CD4-positive, alpha-beta T cell treated with Interleukin-21 for 1 hour (primary cell): ENCODE data around the gene PGAM1.
"Not testable (repeated sequence)": the region's sequence is repeated elsewhere in the genome, so short reads cannot be mapped to it uniquely, and the experiment has no call there.

Source experiments
- DNase-seq: peaks from one replicate; pipeline ENCODE4 v3.0.0-alpha.2; 2020

The PGAM1 gene

DNA sequence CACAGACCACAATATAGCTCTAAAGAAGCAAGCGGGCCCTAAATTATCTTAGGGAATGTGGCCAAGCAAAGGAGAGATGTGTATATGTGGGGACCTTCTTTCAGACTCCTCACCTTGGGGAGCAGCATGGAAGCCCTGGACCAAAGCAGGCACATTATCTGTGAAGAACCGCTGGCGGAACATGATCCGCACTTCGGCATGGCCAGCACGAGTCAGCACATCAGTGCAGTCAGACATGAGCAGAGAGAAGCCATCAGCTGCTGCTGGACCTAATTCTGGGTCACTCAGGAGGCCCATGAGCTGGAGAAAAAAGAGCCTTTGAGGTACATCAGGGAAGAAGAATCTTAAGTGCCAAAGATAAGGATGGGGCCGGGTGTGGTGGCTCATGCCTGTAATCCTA lies 33.9 kb downstream of the PGAM1 start:
- no peak for DNase-seq

DNA sequence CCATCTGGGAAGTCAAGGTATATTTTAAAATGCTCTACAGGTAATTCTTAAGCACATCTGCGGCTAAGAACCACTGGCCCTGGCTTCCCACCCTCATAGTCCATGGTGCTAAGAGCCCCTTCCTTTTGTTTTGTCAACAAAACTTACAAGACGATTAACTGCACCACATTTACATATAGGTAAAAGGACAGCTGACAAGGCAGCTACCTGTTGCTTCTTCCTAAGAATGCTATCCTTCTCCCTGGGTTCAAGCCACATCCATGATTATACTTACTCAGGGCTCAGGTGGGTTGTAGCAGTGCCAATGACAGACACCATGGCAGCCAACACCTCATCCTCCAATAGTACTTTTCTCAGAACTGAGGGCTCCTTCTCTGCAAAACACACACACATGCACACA lies 36.3 kb downstream of the PGAM1 start:
- DNase-seq: no peak

DNA sequence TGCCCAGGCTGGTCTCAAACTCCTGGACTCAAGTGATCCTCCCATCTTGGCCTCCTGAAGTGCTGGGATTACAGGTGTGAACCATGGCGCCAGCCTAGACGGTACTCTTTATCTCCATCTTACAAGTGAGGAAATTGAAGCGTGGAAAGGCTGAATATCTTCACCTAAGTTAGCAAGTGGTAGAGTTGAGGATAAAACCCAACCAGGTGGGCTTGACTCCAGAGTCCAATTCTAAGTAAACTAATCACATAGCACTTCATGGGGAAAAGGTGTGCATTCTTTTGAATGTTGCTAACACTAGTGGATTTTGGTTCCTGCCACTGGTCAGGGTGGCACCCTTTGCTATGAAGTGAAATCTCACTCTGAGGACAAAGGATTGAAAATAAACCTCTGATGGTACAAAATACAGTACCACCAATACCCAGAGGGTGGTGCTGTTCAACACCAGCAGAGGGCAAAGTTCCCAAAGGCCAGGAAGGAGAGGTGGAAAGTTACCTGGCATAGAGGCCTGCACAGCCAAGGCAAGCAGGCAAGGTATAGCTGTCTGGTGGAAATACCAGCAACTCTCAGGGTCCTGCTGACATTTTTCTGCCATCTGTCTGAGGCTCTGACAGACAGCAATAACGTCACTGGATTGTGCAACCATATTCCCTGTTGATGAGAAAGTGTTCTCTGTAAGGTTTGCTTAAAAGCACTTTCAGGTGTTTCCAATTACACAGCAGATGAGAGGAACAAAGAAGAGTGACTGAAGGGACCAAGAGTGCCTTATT lies 37.6 kb downstream of the PGAM1 start:
- peak; percentile 54 for DNase-seq

DNA sequence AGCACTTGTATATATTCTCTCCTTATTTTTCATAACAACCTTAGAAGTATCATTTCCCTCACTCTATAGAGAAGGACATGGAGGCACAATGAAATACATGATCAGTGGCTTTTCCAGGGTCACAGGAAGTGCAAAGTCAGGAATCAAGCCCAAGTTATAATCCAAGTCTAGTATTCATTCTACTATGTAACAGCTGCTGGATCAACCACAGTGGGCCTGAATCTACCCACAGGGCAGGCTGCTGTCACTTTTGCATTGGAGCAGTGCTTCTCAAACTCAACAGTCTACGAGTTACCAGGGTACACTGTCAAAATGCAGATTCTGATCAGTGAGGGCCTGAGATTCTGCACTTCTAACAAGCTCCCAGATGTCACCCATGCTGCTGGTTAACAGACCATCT lies 38.2 kb downstream of the PGAM1 start:
- no peak for DNase-seq

DNA sequence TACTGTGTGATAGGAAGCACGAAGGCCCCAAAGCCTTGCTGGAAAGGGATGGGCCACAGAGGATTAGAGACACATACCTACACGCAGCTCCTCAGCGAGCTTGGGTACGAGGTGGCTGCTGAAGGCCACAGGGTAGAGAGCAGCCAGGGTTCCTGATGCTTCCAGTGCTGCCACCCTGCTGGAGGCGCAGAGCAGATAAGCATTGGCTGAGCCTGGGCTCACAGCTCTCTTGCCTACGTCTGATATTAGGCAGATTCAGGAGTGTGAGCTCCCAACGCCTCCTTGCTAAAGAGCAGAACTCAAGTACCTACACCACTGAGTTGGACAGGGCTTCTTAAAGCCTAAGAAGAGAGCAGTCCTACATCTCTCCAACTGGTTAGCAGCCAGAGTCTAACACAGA lies 40.0 kb downstream of the PGAM1 start:
- no peak for DNase-seq

DNA sequence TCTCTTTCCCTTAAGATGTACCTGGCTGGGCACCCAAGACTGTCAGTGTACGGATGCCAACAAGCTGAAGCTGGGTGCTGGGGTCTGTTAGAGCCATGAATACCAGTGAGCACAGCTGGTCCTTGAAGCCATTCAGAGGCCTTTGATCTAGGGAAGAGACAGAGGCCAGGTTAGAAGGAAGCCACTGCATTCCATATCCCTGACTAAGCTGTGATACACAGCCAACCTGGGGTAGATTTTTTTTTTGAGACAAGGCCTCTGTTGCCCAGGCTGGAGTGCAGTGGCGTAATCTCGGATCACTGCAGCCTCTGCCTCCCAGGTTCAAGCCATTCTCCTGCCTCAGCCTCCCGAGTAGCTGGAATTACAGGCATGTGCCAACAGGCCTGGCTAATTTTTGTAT lies 40.8 kb downstream of the PGAM1 start:
- no peak for DNase-seq

DNA sequence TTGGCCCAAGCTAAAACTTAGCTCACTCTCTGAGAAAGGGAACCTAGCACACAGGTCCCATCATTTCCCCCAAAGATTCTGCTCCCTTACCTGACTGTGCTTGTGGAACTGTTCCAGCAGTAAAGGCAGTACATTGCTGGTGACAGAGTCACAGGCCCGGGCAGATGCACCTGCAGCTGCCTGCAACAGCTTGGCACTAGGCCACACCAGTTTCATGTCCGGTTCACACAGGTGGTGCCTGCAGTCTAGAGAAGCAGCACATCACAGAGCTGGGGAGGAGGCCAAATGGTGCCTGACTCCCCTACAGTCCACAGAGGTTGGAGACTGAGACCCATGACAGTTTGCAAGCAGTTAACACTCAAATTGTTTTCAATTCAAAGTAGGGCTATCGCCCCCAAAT lies 42.2 kb downstream of the PGAM1 start:
- no peak for DNase-seq

DNA sequence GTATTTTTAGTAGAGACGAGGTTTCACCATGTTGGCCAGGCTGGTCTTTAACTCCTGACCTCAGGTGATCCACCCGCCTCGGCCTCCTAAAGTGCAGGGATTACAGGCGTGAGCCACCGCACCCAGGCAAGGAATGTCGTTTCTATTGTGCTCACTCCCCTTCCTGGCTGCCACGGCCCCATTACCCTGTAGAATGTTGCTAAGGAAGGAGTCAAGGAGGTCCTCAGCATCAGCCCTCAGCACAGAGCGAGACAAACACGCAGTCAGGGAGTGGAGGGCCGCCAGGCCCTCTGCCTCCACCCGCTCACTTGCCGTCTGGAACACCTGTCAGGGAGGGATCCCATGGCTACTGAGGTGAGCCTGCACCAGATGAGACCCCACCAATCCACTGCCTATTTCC lies 42.8 kb downstream of the PGAM1 start:
- DNase-seq: not testable (repeated sequence)

DNA sequence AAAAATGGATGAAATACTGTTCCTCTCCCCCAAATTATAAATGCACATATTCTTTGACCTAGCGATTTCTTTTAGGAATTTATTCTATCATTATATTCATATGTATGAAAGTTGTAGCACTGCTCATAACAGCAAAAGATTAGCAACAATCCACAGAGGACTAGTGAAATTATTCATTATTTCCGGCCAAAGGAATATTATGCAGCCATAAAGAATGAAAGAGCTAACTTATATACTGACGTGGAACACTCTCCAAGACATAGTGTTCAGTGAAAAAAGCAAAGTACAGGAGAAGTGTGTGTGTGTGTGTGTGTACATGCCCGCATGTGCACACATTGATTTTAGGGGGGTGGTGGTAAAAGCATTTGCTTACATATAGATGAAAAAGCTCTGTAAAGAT lies 48.9 kb downstream of the PGAM1 start:
- no peak for DNase-seq

DNA sequence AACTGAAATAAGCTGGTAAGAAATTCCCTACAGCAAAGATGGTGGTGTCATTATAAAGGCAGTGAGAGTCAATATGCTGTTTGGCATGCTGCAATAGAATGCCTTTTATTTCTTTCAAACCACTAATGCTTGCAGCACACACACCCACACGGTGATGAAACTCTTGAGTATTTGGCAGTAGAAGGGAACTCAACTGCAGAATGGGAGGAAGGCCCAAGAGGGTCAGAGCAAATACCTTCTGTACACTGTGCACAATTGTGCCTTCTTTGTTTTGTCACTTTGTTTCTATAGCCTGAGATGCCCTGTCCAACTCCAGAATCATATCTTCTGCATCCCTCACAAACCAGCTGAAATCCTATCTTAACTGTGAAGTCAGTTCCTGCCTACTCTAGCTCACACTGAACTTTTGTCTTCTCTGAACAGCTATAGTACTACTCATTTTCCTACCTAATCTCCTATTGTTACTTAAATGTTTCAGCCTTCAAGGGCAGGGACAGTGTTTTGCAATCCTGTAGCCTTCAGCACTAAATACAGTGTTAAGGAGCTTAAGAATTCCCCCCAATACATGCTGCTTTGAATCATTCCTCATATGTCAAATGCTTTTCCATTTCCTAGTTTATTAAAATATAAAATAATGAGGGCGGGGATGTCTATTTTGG lies 50.1 kb downstream of the PGAM1 start:
- DNase-seq: no peak

DNA sequence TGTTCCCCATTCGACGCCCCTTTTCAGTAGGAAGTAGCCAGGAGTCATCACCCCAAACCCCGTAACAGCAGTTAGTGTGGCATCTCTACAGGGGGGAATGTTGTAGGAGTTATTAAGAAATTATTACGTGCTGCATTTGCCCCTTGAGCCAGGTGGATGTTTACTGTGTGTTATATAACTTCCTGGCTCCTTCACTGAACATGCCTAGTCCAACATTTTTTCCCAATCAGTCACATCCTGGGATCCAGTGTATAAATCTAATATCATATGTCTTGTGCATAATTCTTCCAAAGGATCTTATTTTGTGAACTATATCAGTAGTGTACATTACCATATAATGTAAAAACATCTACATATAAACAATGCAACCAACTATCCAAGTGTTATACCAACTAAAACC lies 53.4 kb downstream of the PGAM1 start:
- not testable (repeated sequence) for DNase-seq

DNA sequence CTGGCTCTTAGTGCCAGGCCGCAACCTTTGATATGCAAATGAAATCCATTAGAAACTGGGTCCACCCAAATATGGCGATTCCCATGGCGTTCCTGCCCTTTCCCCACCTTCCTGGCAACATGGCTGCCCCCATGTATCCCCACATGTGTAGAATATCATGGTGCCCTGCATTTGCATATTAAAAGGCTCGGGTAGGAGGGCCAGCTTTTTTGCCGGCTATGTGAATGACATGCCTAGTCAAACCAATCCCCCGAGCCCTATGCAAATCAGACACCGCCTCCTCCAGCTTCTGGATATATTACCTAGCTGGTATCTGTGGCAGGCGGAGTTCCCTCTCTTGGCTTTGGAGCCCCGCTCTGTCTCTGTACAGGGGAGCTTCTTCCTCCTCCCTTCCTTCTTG lies 53.9 kb downstream of the PGAM1 start:
- no peak for DNase-seq

DNA sequence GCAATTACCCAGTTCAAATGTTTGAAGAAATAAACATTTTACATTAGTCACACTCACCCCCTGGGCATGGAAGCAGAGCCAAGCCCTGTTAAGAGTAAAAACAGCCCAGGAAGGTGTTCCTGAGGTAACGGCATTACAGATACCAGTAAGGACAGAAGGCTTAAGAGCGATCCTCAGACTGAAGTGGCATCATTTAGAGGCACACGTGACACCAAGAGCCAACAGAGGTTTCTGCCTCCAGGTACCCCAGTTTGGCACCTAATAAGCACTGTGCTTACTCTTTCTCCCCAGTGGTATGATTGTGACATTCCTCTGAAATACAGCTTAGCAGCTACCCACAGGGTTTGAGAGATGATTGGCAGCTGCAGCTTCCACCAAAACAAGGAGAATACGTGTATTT lies 55.1 kb downstream of the PGAM1 start:
- DNase-seq: no peak

DNA sequence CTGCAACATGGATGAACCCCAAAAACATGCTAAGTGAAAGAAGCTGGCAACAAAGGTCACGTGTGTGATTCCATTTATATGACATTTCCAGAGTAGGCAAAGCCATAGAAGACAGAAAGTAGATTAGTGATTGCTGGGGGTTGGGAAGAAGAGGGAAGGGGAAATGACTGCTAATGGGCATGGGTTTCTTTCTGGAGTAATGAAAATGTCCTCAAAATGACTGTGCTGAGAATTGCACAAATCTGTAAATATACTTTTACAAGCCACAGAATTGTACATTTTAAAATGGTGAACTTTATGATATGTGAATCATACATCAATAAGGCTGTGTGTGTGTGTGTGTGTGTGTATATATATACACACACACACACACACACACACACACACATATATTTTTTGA lies 56.4 kb downstream of the PGAM1 start:
- DNase-seq: no peak
